DMS 273 (cell line): ENCODE results near the gene APLP2.

Experiments used
- DNase-seq: peaks from one replicate; lab custom pipeline; 2025; ENCODE audit not compliant: unreplicated experiment; lab: John Stamatoyannopoulos, UW

The APLP2 gene

GRCh38 chr11:130114281-130114680 is 44.6 kb downstream of the APLP2 start:
- DNase-seq: no peak

- DNase-seq: no peak
Measured at GRCh38 chr11:130114726-130115125, 45.0 kb downstream of the APLP2 start.

- no peak for DNase-seq
Measured at GRCh38 chr11:130115218-130115617, 45.5 kb downstream of the APLP2 start.

GRCh38 chr11:130118165-130118564 is 48.5 kb downstream of the APLP2 start:
- DNase-seq: no peak

- no peak for DNase-seq
Measured at GRCh38 chr11:130118636-130119387, 49.1 kb downstream of the APLP2 start.

GRCh38 chr11:130120045-130120444 is 50.4 kb downstream of the APLP2 start:
- DNase-seq: no peak

- no peak for DNase-seq
Measured at GRCh38 chr11:130121445-130121978, 51.8 kb downstream of the APLP2 start.

GRCh38 chr11:130122141-130122575 is 52.5 kb downstream of the APLP2 start:
- DNase-seq: no peak

GRCh38 chr11:130123414-130124040 is 53.8 kb downstream of the APLP2 start:
- no peak for DNase-seq

GRCh38 chr11:130124096-130124495 is 54.4 kb downstream of the APLP2 start:
- DNase-seq: no peak

- no peak for DNase-seq
Measured at GRCh38 chr11:130125638-130126037, 55.9 kb downstream of the APLP2 start.

- DNase-seq: no peak
Measured at GRCh38 chr11:130126516-130126915, 56.8 kb downstream of the APLP2 start.

GRCh38 chr11:130127509-130127908 is 57.8 kb downstream of the APLP2 start:
- DNase-seq: no peak

GRCh38 chr11:130128626-130129025 is 58.9 kb downstream of the APLP2 start:
- no peak for DNase-seq

GRCh38 chr11:130129922-130130321 is 60.2 kb downstream of the APLP2 start:
- no peak for DNase-seq

GRCh38 chr11:130131961-130132850 is 62.5 kb downstream of the APLP2 start:
- DNase-seq: peak; percentile 69

GRCh38 chr11:130133716-130134115 is 64.0 kb downstream of the APLP2 start:
- DNase-seq: no peak

GRCh38 chr11:130136107-130136506 is 66.4 kb downstream of the APLP2 start:
- DNase-seq: no peak

GRCh38 chr11:130137999-130138398 is 68.3 kb downstream of the APLP2 start:
- no peak for DNase-seq

GRCh38 chr11:130139401-130139800 is 69.7 kb downstream of the APLP2 start:
- no peak for DNase-seq

GRCh38 chr11:130141561-130142341 is 72.1 kb downstream of the APLP2 start:
- DNase-seq: no peak
